SW480 (cell line): ENCODE data around the gene ALS2.
"Not testable (repeated sequence)": the region's sequence is repeated elsewhere in the genome, so short reads cannot be mapped to it uniquely, and the experiment has no call there.

Experiments used
- DNase-seq: peaks from one replicate; pipeline ENCODE4 v3.0.0-alpha.2; 2016; ENCODE audit warnings: low spot score

The ALS2 gene

DNA sequence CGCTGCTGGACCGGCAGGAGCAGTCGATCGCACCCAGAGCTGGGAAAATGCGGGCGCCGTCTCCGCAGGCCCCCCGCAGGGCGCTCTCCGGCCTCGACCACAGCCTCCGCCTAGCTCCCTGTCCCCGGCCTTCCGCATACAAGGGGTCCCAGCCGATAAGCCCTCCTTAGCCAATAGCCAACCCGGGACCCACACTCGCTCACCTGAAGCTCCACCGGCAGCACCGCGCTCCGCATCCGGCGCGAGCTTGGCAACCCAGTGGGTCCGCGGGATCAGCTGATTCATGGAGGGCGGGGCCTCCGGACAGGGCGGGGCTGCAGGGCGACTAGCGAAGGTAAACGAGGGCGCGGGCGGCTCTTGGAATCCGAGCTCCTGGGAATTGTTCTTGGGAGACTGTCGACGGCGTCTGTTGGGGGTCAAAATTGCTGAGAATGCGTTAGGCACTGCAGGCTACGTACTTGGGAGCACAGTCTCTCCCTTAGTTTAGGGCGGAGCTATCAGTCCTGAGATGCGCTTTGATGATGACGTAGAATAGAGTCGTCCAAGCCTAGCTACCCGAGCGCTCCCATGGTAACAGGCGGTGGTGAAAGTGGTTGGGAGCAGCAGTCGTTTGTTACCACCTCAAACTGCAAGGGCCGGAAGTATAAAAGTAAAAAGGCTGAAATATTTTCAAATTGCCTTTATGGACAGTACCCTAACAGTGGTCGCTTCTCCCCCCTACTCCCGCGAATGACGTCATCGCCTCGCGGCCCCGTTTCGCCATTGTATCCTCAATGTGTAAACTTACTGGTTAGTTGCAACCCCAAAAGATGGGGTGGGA, at the start of gene ALS2:
Gene ALS2 (minus strand): TSS at position 260 of the 820 bp plus-strand sequence. CDS start 12,048 bp downstream, outside the sequence.
- peak; percentile 99 for DNase-seq

DNA sequence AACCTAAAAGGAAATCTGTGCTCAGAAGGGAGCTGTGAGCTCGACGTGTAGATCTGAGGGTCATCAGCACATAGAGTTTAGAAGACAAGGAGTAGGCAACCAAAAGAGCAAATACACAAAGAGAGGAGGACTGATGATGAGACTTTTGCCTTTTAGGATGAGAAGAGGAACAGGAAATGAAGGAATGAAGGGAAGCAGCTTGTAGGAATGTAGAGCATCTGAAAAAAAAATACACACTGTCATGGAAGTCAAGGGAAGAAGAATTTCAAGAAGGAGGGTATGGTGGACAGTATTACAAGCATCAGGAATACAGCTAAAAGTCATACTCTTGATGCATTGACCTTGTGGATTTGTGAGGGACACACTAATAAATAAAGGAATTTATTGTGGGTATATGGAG, 47.5 kb upstream of the ALS2 start:
- DNase-seq, result no peak

DNA sequence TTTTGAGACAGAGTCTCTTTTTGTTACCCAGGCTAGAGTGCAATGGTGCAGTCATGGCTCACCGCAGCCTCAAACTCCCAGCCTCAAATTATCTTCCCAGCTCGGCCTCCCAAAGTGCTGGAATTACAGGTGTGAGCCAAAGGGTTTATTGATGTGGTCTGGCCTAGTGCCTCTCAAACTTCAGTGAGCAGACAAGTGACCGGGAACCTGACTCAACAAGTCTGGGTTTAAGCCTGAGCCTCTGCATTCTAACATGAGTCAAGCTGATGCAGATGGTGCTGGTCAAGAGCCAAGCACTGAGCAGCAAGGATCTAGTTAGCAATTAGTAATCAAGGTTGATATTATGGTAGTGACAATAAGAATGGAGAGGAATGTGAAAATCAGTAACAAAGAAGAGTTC, 46.9 kb upstream of the ALS2 start:
- DNase-seq, result peak; percentile 62

DNA sequence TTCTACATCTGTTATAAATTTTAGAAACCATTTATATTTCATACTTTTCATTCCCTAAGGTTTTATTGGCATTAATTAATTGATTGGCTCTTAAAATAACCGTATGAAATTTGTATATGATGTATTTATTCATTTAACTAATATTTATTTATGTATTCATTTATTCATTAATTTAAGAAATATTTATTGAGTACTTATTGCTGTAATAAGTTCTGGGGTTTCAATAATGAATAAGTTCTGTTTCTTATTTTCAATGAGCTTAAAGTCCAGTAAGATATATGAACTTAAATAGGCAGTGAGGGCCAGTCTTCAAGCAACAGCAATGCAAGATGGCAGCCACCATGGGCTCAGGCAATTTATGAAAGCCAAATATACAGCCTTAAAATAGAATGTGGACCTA, 43.5 kb upstream of the ALS2 start:
- DNase-seq, result no peak

DNA sequence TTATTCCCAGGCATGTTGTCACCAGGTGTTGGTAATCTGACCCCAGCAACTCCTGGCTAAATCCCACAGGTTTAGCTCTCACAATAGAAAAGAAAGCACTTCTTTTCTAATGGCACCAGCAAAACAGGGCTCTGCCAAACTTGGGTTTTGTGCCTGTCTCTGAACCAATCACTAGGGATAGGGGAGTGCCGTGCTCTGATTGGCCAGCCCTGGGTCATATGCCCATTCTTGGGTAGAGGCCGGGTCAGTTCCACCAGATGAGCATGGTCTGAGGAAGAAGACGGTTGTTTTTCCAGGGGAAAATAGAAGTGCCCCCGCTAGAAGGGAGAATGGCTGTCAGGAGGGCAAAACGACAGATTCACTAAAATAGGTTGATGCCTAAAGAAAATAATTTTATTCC, 40.3 kb upstream of the ALS2 start:
- no peak for DNase-seq

DNA sequence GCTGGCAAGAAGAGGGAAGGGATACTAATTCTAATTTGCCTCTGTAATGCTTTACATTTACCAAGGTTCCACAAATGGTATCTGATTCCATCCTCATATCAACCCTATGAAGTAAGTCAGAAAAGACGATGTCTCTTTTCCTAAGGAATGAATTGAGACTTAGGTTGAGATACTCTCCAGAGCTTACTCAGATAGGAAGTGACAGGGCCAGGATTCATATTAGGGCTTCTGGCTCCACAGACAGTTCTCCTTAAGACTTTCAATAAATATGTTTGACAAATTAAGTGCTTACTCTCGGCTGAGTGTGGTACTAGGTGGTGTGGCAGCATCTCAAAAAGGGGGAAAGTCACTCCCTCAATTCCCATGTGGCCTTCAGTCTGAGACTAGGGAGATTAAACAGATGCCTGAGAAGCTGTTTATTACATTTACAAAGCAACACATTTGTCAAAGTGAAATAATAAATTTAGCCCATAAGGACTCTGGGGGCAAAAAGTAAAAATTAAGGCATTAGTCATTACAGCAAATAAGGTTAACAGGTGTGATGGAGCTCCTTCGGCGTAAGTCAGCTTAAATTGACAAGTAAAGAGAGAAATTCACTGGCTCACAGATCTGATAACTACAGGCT, 39.8 kb upstream of the ALS2 start:
- no peak for DNase-seq

DNA sequence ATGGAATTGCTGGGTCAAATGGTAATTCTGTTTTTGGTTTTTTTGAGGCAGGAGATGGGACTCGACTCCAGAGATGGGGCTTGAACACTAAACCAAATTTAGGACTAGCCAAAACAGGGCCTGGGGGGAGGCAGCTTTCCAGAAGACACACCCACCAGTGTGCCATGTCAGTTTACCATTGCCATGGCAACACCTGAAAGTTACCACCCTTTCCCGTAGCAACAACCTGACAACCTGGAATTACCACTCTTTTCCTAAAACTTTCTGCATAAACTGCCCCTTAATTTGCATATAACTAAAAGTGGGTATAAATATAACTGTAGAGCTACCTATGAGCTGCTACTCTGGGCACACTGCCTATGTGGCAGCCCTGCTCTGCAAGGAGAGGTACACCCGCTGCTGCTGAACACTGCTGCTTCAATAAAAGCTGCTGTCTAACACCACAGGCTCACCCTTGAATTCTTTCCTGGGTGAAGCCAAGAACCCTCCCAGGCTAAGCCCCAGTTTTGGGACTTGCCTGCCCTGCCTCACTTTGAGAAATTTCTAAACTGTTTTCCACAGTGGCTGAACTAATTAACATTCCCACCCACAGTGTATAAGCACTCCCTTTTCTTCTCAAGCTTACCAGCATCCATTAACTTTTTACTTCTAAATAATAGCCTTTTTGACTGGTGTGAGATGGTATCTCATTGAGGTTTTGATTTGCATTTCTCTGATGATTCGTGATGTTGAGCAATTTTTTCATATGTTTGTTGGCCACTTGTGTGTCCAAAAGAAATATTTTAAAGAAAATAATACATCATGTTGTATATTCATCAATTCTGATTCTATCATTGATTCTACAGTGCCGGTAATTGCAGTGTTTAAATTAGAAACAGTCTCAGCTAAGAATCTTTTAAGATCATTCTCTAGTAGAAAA, 36.2 kb upstream of the ALS2 start:
- DNase-seq, result no peak

DNA sequence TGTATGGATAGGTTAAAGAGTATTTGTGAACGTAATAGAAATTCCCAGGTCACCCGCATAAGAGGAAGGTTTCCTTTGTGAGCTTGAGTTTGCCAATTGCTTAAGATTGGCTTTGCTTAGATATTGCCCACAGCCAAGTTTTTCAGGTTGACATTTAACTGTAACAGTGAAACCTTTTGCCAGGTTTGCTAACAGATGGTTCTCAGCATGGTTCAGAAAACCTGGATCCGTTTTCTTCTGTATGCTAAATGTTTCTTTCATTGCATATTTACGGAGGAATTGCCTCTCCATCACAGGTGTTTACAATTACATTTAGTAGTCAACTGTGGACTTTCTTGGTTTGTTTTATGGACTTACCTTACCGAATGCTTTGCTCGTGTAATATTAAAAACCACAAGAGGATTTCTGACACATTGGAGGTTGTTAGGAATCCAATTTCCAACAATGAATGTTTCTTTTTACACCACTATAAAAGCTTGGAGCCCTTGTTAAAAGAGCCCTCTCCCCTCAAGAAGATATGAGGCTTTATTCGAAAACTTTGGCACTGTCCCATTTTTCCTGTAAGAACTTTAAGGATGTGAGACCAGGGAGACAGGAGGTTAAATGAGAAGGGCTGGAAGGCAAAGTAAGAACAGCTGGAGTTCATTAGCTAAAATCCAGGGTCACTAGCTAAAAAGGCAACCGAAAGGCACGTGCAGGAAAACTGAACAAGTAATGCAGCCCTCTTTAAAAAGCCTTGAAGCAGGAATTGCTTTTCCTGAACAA, 33.4 kb upstream of the ALS2 start:
- no peak for DNase-seq

DNA sequence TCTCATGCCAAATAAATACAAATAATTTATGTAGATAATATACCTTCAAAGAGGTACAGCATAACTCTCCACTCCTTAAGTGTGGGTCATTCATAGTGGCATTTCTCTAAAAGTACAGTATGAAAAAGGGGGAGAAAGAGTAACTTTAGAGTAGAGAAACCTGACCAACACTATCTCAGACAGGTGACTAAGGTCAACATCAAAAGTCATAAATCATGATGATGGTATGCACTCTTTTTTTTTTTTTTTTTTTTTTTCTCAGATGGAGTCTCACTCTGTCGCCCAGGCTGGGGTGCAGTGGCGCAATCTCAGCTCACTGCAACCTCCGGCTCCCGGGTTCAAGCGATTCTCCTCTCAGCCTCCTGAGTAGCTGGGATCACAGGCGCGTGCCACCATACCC, 29.9 kb upstream of the ALS2 start:
- DNase-seq, result not testable (repeated sequence)

DNA sequence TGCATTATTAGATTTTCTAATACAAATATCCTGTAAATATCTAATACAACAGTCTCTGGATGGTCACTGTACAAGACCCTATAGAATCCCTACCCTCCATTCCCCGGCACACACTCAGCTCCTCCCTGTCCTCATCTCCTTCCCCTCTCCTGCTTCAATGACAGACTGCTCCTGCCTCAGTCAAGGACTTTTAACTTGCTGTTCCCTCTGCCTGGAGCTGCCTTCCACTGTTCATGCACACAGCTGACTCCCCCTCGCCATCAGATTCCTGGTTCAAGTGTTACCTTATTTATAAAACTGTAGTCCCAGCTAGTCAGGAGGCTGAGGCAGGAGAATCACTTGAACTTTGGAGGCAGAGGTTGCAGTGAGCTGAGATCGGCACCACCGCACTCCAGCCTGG, 28.9 kb upstream of the ALS2 start:
- DNase-seq, result no peak

DNA sequence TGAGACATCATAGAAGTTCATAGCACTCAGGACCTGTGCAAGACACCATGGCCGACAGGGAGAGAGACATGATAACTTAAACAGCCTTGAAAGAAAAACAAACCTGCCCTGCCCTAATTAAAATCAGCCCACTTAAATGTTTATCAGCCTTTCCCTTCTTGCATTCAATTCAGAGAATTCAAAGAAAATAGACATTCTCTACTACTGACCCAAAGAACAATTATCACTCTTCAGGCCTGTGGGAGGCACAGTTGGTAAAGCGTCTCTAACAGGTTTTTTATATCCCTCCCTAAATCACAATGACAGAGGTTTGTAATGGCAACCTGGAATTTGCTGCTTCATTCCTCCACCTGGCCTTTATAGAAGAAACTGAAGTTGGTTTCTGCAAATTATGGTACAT, 27.3 kb upstream of the ALS2 start:
- DNase-seq, result no peak

DNA sequence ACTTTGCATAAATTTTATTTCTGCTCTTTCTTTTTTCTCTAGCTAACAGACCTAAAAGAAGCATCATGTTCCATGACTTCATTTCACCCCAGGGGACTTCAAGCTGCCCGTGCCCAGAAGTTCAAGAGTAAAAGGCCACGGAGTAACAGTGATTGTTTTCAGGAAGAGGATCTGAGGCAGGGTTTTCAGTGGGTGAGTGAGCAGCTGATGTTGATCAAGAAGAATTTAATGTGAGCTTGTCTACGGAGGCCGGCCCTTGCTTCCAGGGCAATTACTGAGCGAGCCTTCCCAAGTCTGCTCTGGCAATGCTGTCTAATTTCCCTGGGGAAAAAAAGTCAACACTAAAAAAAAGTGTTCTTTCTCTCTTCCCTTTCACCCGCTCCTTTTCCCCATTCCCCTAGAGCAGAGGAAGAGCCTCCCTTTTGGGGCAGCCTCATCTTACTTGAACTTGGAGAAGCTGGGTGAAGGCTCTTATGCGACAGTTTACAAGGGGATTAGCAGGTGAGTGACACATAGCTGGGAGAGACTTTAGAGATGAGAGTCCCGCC, 26.8 kb upstream of the ALS2 start:
- DNase-seq, result no peak

DNA sequence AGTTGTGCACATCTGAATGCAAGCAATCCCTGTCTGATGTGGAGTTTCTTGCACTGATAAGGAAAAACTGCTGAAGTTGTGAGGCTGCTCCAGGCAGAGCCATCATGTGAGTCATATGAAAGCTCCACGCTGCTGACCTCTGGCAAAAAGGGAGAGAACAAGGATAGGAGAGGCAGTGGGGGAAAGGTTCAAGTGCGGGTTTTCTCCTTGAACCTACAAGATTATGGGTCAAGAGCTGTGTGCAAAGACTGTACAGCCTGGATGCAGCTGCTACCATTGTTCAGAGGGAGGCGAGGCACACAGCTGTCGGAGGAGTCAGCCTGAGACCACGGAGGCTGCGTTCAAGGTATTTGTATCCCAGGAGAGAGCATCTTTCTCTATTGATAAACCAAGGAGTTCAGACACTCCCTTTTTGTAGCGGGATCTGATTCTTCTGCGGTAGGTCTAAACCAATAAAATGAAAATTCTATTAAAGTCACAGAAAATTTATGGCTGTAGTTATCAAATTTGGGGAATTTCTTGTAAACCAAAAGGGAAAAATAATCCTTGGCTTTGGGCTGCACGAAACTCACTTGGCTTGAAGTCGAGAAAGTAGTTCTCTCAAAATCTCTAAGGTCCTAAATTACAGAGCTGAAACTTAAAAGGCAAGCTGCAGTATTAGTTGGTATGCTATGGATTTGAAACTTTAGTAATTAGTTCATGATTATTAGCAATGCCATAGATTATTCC, 25.9 kb upstream of the ALS2 start, which contains the start of gene CDK15:
Gene CDK15 (plus strand): TSS at position 96 of the 729 bp plus-strand sequence. CDS start 128 bp downstream, at position 224.
- DNase-seq, result no peak

DNA sequence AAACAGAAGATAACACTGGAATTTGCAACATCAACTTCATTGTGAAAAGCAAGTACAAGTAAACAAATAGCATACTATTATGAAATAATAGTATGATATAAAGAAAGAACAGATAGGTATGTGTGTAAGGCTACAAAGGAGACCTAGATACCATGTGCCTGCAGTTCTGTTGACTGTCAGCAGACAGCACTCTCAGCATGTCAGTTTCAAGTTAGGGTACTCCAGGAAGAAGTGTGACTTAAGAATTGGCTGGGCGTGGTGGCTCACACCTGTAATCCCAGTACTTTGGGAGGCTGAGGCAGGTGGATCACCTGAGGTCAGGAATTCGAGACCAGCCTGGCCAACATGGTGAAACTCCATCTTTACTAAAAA, 18.2 kb upstream of the ALS2 start:
- DNase-seq, result peak; percentile 76

DNA sequence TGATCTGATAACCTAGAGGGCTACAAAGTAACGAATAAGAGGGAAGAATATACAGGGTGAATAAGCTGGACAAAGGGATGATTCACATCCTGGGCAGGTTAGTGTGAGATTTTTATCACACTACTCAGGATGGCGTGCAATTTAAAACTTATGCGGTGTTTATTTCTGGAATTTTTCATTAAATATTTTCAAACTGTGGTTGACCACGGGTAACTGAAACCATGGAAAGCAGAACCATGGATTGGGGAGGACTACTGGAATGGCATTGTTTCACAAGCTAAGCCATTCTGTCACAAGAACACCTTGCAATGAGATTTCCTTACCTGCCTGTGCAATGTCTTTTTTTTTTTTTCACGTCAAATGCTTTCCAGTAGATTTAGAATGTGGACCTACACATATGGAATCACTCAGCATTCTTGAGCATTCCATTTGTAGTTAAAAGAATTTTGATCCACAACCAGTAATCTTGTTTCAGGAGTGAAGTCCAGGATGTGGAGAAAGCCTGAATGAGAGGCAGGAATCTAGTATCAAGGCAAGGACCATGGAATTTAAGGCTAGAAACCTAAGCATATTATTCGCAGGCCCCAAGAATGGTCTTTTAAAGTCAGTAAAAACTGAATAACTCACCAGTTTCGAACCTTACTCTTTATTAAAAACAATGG, 17.6 kb upstream of the ALS2 start:
- peak; percentile 90 for DNase-seq

DNA sequence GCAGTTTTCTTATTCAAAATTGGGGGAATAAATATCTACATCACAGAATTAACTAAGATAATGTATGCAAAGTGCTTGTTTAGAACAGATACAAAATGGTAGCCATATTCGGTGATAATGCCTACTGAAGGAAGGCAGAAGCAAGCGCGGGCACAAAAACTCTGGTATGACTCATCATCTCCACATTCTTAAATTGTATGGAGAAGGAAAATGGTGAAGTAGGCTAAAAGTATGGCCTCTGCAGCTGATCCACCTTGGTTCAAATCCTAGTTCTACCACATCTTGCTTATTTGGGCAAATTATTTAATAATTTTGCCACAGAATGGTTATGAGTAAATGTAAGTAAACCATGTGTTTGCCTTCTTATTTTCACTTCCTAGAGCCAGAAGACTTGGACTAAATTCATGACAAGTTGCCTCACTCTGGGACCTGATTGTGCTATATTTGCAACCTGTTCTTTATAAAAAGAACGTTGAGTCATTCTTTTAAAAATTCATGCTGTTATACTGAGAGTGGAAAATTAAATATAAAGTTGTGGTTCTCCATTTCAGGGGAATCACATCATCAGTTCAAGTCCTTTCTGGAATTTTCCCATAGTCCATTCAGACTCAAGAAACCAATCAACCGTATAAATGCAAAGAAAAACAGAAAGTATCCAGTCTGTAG, 16.6 kb upstream of the ALS2 start:
- no peak for DNase-seq

DNA sequence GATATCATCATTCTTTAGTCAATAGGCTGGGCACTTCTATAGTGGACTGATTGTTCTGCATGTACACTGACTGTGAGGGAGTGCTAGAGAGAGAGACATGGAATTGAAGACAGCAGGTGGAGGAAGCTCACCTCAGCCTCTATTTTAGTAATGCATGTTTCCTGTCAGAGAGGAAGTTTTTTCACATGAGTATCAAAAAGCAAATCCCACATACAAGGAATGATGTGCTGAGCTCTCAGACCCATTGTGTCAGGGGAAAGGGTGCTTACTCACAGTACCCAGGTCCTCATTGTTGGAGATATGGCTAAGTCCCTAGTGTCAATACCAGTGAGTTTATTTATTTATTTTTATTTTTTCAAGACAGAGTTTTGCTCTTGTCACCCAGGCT, 15.7 kb upstream of the ALS2 start:
- peak; percentile 22 for DNase-seq

DNA sequence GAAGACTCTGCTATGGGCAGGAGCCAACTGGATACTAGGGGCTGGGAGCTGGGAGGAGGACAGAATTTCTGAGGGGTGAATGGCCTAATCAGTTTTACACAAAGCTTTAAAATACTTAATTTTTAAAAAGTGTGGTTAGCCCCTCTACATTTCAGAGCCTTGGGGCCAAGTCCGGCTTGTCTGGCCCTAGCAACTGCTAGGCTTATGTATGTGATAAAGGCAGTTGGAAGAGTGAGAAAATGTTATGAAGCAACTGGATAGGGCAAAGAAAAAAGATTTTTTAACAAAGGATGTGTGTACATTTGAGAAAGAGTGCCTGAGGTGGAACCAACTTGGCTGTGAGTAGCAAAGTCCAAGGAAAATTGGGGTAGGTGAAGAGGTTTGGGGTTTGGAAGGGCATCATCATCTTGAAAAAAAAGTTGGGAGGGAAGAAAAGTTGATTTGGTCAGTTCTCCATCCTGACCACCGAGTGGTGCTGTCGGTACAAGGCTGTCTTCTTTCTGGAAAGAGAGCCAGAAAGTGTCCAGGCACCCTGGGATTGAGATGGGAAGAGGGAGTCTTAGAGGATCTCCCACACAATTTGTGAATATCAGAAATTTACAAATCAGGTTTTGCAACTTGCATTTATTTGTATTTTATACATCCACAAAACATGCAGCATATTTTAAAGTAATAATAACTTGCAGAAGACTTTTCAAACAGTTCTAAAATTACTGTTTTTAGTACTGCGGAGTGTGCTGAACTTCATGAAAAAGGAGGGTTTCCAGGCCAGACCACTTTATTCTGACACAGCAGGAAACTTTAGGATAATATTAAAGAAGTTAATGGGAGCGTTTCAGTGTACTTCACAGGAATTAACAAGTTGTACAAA, 15.1 kb upstream of the ALS2 start:
- DNase-seq, result peak; percentile 65

DNA sequence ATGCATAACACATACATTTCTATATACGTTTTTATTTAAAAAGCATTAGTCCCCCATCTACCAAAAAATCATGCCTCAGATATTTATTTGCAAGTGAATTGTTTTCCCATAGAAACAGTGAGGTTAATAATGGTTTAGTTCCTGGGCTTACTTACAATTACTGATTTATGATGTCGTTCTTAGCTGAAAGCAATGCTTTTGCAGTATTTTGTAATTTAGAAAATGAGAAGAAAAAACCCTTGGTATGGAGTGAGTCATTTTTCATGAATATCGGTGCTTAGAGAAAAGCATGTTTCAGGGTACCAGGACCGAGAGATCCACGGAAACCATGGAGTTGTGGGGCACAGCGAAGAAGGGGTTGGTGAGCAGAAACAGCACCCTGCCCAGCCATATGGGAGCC, 13.6 kb upstream of the ALS2 start:
- no peak for DNase-seq
